GM12891 (cell line): Measurements from ENCODE around the gene ERLIN1.

Source experiments
- DNase-seq: peaks from one replicate; pipeline ENCODE4 v3.0.0; 2011; ENCODE audit warnings: low spot score; ENCODE audit not compliant: insufficient read length
- FAIRE-seq: peaks from 2 replicates; lab custom pipeline; 2011; peaks lifted over from hg19 to GRCh38; lab: Jason Lieb, UNC
- PAX5 ChIP-seq: IDR thresholded peaks from 2 replicates; pipeline ENCODE4 v1.6.1; 2011; ENCODE audit warnings: low read length, moderate library complexity, mild to moderate bottlenecking; ENCODE audit not compliant: insufficient read depth, severe bottlenecking
- POLR2A ChIP-seq: IDR thresholded peaks from 2 replicates; pipeline ENCODE4 v1.6.1; 2011; ENCODE audit warnings: low read depth, low read length, control low read depth
- POLR2AphosphoS5 ChIP-seq: IDR thresholded peaks from 2 replicates; pipeline ENCODE4 v1.6.1; 2011; ENCODE audit warnings: low read depth, low read length, control low read depth
- POU2F2 ChIP-seq: IDR thresholded peaks from 2 replicates; pipeline ENCODE4 v1.6.1; 2011; ENCODE audit warnings: low read depth, mild to moderate bottlenecking, control low read depth, low read length, moderate library complexity
- SPI1 ChIP-seq: IDR thresholded peaks from 2 replicates; pipeline ENCODE4 v1.6.1; 2011; ENCODE audit warnings: low read depth, low read length, control low read depth
- TAF1 ChIP-seq: IDR thresholded peaks from 2 replicates; pipeline ENCODE4 v1.6.1; 2011; ENCODE audit warnings: low read depth, low read length, control low read depth

Gene ERLIN1

GRCh38 chr10:100201549-100201948 lies 15.7 kb upstream of the ERLIN1 start:
- no peak for DNase-seq
- TF ChIP-seq POLR2AphosphoS5 (no peak), SPI1 (no peak), POLR2A (no peak)
- FAIRE-seq: no peak

DNA sequence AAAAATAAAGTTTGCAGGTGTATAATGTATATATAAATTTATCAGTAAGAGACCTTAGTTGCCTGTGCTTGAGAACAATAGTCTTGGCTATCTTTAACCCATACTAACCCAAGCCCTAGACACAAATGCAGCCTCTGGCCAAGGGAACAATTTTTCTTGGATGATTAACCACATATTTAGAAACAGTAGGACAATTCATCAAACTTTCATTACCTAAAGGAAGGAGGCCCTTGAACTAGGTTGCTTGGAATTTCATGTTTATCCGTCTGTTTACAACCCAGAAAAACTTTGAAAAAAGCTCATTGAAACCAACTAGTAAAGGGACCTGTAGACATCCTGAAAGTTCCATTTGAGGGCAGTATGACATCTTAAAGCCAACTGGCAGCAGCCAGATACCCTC lies 8.9 kb upstream of the ERLIN1 start:
- TF ChIP-seq POLR2AphosphoS5 (no peak), POU2F2 (no peak), SPI1 (no peak), POLR2A (no peak)
- DNase-seq (no peak), FAIRE-seq (no peak)

- no peak for FAIRE-seq
- no peak for TF ChIP-seq TAF1
- TF ChIP-seq SPI1: peak; percentile 45; the same call in 1 of the 2 replicates
Measured at GRCh38 chr10:100192350-100192749, 6.5 kb upstream of the ERLIN1 start.

DNA sequence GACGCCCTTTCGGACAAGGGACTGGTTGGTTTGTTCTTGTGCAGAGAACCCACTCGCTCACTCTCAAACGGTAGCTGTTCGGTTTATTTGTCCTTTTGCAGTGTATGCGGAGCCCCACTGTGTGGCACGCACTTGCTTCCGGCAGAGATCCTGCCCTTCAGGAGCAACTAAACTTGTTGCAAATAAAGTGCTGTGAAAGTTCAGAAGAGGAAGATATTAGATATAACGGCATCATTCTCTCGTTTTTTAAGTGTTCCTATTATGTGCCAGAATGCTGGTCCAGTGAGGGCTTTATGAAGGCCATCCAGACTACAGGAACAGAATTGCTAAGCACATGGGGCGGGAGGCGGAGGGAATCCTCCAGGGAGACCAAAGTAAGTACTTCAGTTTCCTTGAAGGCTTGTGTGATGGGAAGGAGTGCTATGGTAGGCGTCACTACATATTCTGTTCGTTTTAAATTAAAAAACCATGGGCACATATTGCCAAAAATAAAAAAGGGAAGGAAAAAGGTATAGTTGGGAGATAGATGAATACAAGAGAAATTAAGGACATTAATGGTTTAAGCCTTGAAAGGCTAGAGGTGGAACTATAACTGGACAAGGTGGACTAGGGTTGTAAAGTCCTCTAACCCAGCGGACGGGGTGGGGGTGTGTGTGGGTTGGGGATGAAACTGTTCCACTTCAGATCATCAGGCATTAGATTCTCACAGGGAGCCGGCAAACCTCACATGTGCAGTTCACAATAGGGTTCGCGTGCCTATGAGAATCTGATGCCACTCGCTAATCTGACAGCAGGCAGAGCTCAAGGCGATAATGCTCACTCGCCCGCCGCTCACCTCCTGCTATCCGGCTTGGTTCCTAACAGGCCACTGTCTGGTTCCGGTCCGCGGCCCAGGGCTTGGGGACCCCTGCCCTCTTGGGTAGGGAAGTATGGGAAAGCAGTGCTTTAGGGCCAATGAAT lies 704 bp upstream of the ERLIN1 start:
- TF ChIP-seq POU2F2 (no peak), SPI1 (no peak), POLR2AphosphoS5 (no peak), POLR2A (no peak; the same call in 1 of the 2 replicates), PAX5 (no peak), TAF1 (no peak; the same call in 1 of the 2 replicates)
- FAIRE-seq (peak; percentile 78), DNase-seq (no peak)

More at GRCh38 chr10:100192350-100192749, 6.5 kb upstream of the ERLIN1 start:
- no peak for DNase-seq

DNA sequence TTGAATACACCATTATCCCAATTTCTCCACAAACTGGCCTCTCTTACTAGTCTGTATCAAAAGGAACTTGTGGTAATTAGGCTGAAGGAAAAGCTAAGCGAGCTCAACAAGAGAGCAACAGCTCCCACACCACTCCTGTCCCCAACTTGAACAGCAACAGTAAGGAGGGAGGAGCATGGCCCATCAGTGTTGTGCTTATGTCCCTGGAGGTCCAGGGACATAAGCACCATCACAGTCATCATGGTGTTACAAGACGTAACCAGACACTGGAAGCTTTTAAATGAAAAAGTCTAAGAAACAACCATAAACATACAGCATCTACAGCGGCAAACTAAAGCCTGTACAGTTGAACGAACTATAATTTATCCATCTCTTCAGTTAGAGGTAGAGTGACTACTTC lies 989 bp downstream of the ERLIN1 start:
- FAIRE-seq: peak; percentile 92
- TF ChIP-seq POU2F2 (no peak), POLR2AphosphoS5 (no peak), POLR2A (no peak), TAF1 (no peak), PAX5 (no peak), SPI1 (no peak)
- DNase-seq: no peak

GRCh38 chr10:100184426-100184825 lies 1.4 kb downstream of the ERLIN1 start:
- DNase-seq (no peak), FAIRE-seq (no peak)

DNA sequence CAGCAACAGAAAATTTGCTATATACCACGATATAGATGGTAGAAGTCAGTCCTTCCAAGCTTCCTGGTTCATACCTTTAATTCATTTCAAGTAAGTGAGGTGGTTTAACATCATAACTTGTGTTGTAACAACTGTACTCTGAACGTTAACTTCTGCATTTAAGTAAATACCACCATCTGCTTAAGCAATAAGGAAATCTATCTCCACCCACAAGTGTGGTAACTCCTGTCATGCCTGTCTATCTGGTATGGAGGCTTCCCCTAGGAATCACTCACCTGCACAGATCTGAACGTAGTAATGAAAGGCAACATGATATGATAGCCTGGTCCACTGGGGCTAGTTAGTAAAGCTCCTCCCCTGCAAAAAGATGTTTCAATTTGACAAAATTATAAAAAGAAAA lies 2.3 kb downstream of the ERLIN1 start:
- no peak for TF ChIP-seq POLR2A
- no peak for TF ChIP-seq TAF1
- no peak for TF ChIP-seq PAX5
- no peak for TF ChIP-seq POU2F2
- no peak for TF ChIP-seq POLR2AphosphoS5
- TF ChIP-seq SPI1: no peak
- DNase-seq (no peak), FAIRE-seq (peak; percentile 5)

More at GRCh38 chr10:100184426-100184825, 1.4 kb downstream of the ERLIN1 start:
- TF ChIP-seq PAX5: no peak
- no peak for TF ChIP-seq POU2F2
- no peak for TF ChIP-seq SPI1
- TF ChIP-seq TAF1: no peak
- no peak for TF ChIP-seq POLR2A
- no peak for TF ChIP-seq POLR2AphosphoS5

DNA sequence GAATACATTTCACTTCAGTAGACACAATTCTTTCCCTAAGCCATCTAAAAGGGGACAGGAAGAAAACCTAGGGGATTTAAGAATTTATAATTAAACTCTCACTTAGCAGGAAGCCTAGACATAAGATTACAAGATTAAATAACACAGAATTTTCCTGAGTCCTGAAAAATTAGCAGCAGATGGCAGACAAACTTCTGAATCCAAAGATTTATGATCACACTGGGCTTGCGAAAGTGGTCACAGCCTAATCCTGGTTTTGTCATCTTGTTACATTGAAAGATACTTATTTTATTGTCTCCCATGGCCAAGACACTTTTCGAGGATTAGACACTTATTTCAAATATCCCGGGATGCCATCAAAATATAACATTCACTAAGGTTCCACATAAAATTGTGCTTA lies 2.9 kb downstream of the ERLIN1 start:
- DNase-seq (no peak), FAIRE-seq (no peak)

GRCh38 chr10:100182281-100182680 lies 3.5 kb downstream of the ERLIN1 start:
- DNase-seq (no peak), FAIRE-seq (no peak)
- TF ChIP-seq POLR2A (no peak), POLR2AphosphoS5 (no peak), SPI1 (no peak), POU2F2 (no peak)

More for the DNA sequence above, 2.9 kb downstream of the ERLIN1 start:
- no peak for TF ChIP-seq POLR2AphosphoS5
- no peak for TF ChIP-seq PAX5
- TF ChIP-seq SPI1: no peak
- TF ChIP-seq POU2F2: no peak
- no peak for TF ChIP-seq TAF1
- TF ChIP-seq POLR2A: no peak

DNA sequence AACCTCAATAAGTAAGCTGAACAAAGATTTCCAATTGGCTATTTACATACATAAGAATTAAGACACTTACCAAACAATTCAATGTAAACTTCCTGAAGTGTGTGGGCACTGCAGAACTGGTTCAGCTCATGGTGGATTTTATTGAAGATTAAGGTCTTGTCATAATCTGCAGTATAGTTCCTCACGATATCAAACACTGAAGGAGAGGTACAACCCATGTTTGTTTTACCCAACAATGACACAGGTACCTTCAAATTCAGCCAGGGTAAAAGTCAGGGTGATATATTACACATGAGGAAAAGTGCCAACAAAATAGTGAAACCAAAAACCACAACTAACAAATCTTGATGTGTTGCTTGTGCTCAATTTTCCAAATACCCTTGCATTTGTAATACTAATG lies 10.0 kb downstream of the ERLIN1 start:
- DNase-seq (no peak), FAIRE-seq (no peak)
- TF ChIP-seq TAF1 (no peak), SPI1 (no peak), POU2F2 (no peak), PAX5 (no peak), POLR2AphosphoS5 (no peak), POLR2A (no peak)
